HCT116 (cell line): ENCODE data around the gene MXRA7. TPM values are rescaled to one million over a fixed set of nuclear protein-coding genes. Genes with fewer than 3 reads are reported as not detected.

Source experiments
- ATAC-seq: fragments of 200-7000 bp; cut with Tn5 transposase; 2 replicates; pipeline ENCODE4 v1.9.1; 2020; ENCODE audit warnings: mild to moderate bottlenecking, moderate library complexity
- BruUV-seq: library from RNA; stranded (reverse); fragments of 400-500 nt; replicated peaks from 2 replicates; lab custom pipeline; 2021; lab: Mats Ljungman, UMichigan
- CTCF ChIA-PET: fragments of 300-600 bp; sonication (Branson Sonifier 250); formaldehyde crosslinking; loops from one replicate; lab custom pipeline; 2021; ENCODE audit warnings: antibody characterized with exemption; lab: Charles Lee
- POLR2A ChIA-PET: fragments of 300-600, 350-600 bp; sonication (Branson Sonifier 250); formaldehyde crosslinking; loops from one replicate; lab custom pipeline; 2021; ENCODE audit warnings: antibody characterized with exemption; lab: Charles Lee
- RAD21 ChIA-PET, 2 experiments: fragments of 300-600 bp; sonication (Branson Sonifier 250); formaldehyde crosslinking; loops; one replicate each; lab custom pipeline; 2023; ENCODE audit warnings: low total read pairs in 2 of 2; ENCODE audit not compliant: uncharacterized antibody in 2 of 2, unreplicated experiment in 2 of 2, low non-redundant PET in 1 of 2; lab: Charles Lee
- DNase-seq: peaks from one replicate; pipeline ENCODE4 v3.0.0-alpha.2; 2010; ENCODE audit warnings: low read depth, low spot score
- H2AFZ ChIP-seq: fragments of 200-600 bp; shearing (Covaris generic), sonication (generic); 2 replicates; pipeline ENCODE4 v1.6.1; 2017; ENCODE audit warnings: low read depth, mixed run types, mixed read lengths, antibody characterized with exemption, low read length; ENCODE audit not compliant: poor library complexity, severe bottlenecking
- H3K27ac ChIP-seq: 2 replicates; pipeline ENCODE4 v1.5.1; 2012; ENCODE audit warnings: low read depth, low read length
- H3K27me3 ChIP-seq: fragments of 200-600 bp; sonication (generic); 2 replicates; pipeline ENCODE4 v1.6.1; 2016; ENCODE audit warnings: mixed run types, low read length, mixed read lengths; ENCODE audit not compliant: insufficient read depth
- H3K36me3 ChIP-seq, 2 experiments: fragments of 200-500 bp in 1 of 2; fragments of 200-600 bp in 1 of 2; sonication (Bioruptor generic) in 1 of 2; sonication (generic) in 1 of 2; 2 replicates each; pipeline versions ENCODE4 v1.5.1 to v1.6.1; 2014 to 2016; ENCODE audit warnings: low read length in 2 of 2, inconsistent platforms in 1 of 2, mixed read lengths in 1 of 2, mixed run types in 1 of 2; ENCODE audit not compliant: insufficient read depth in 2 of 2, control insufficient read depth in 1 of 2
- H3K4me1 ChIP-seq, 2 experiments: fragments of 200-600 bp in 1 of 2; sonication (generic) in 1 of 2; 2 replicates each; pipeline versions ENCODE4 v1.5.1 to v1.6.1; 2012 to 2017; ENCODE audit warnings: low read length in 2 of 2, inconsistent platforms in 1 of 2, mild to moderate bottlenecking in 1 of 2, mixed read lengths in 1 of 2, mixed run types in 1 of 2, moderate library complexity in 1 of 2; ENCODE audit not compliant: insufficient read depth in 2 of 2, control insufficient read depth in 1 of 2
- H3K4me2 ChIP-seq: fragments of 200-600 bp; sonication (generic); 2 replicates; pipeline ENCODE4 v1.6.1; 2017; ENCODE audit warnings: mixed run types, low read length, mixed read lengths
- H3K4me3 ChIP-seq, 2 experiments: fragments of 200-600 bp in 1 of 2; sonication (generic) in 1 of 2; replicated peaks in 1 of 2; 2 replicates each; pipeline ENCODE4 v1.5.1; 2011 to 2016; ENCODE audit warnings: low read length in 2 of 2, control low read depth in 1 of 2, low read depth in 1 of 2, mild to moderate bottlenecking in 1 of 2, mixed read lengths in 1 of 2, mixed run types in 1 of 2
- H3K79me2 ChIP-seq: fragments of 200-600 bp; sonication (generic); 2 replicates; pipeline ENCODE4 v1.6.1; 2017; ENCODE audit warnings: mild to moderate bottlenecking, mixed run types, low read length, moderate library complexity, mixed read lengths; ENCODE audit not compliant: insufficient read depth
- H3K9ac ChIP-seq: fragments of 200-600 bp; sonication (generic); 2 replicates; pipeline ENCODE4 v1.6.1; 2016; ENCODE audit warnings: low read length, mixed read lengths
- H3K9me2 ChIP-seq: fragments of 200-600 bp; sonication (generic), shearing (Covaris generic); 2 replicates; pipeline ENCODE4 v1.6.1; 2017; ENCODE audit warnings: mixed run types, mild to moderate bottlenecking, moderate library complexity; ENCODE audit not compliant: insufficient read depth
- H3K9me3 ChIP-seq, 2 experiments: fragments of 200-500 bp in 1 of 2; fragments of 200-600 bp in 1 of 2; sonication (Bioruptor generic) in 1 of 2; sonication (generic) in 1 of 2; 2 replicates each; pipeline ENCODE4 v1.6.1; 2014 to 2017; ENCODE audit warnings: low read length in 2 of 2, mixed read lengths in 2 of 2, inconsistent platforms in 1 of 2, low read depth in 1 of 2, mild to moderate bottlenecking in 1 of 2, mixed run types in 1 of 2, moderate library complexity in 1 of 2; ENCODE audit not compliant: control insufficient read depth in 1 of 2, insufficient read depth in 1 of 2
- H4K20me1 ChIP-seq: fragments of 200-600 bp; sonication (generic), shearing (Covaris generic); 2 replicates; pipeline ENCODE4 v1.6.1; 2017; ENCODE audit warnings: mixed run types, mild to moderate bottlenecking, moderate library complexity; ENCODE audit not compliant: insufficient read depth
- CBX3 ChIP-seq: IDR thresholded peaks from 2 replicates; pipeline ENCODE4 v1.6.1; 2012; ENCODE audit warnings: low read depth
- CEBPB ChIP-seq: IDR thresholded peaks from 2 replicates; pipeline ENCODE4 v1.6.1; 2012; ENCODE audit warnings: low read depth
- EGR1 ChIP-seq: IDR thresholded peaks from 2 replicates; pipeline ENCODE4 v1.6.1; 2012; ENCODE audit warnings: low read depth
- JUND ChIP-seq: IDR thresholded peaks from 2 replicates; pipeline ENCODE4 v1.6.1; 2012
- POLR2A ChIP-seq: IDR thresholded peaks from 2 replicates; pipeline ENCODE4 v1.7.0; 2011; ENCODE audit warnings: borderline replicate concordance; ENCODE audit not compliant: insufficient read depth, insufficient read length; ENCODE audit errors: extremely low read depth
- ZFX ChIP-seq: fragments of 450-650 bp; IDR thresholded peaks from 2 replicates; pipeline ENCODE4 v1.6.1; 2017
- ZNF274 ChIP-seq: fragments of 200-500 bp; sonication (Bioruptor generic); IDR thresholded peaks from 2 replicates; pipeline ENCODE4 v1.6.1; 2014; ENCODE audit warnings: mild to moderate bottlenecking, low read depth, low read length, inconsistent platforms
- intact Hi-C: fragments of 100-400 bp; cut with micrococcal nuclease; formaldehyde crosslinking; loops from 2 replicates; pipeline ENCODE4 v1.10.0; 2022
- total RNA-seq: library from RNA; stranded (reverse); gene quantifications from one replicate; pipeline ENCODE4 v1.2.1, GENCODE V29; 2021; ENCODE audit not compliant: unreplicated experiment
- TF ChIP-seq, protein P1 (sequence below): IDR thresholded peaks from 2 replicates; pipeline ENCODE4 v1.6.1; 2012; ENCODE audit warnings: low read depth
- TF ChIP-seq, protein P2 (sequence below): IDR thresholded peaks from 2 replicates; pipeline ENCODE4 v1.6.1; 2012
- TF ChIP-seq, protein P3 (sequence below): IDR thresholded peaks from 2 replicates; pipeline ENCODE4 v1.6.1; 2011; ENCODE audit warnings: mild to moderate bottlenecking, low read length, moderate library complexity; ENCODE audit not compliant: insufficient replicate concordance; ENCODE audit errors: extremely low read depth
- TF ChIP-seq, protein P4 (sequence below), 3 experiments: fragments of 200-600 bp in 1 of 3; sonication (generic) in 1 of 3; IDR thresholded peaks in 2 of 3; conservative IDR thresholded peaks in 1 of 3; 2 replicates each; pipeline ENCODE4 v1.5.1; 2012 to 2017; ENCODE audit warnings: low read depth in 2 of 3, low read length in 2 of 3, antibody characterized with exemption in 1 of 3, borderline replicate concordance in 1 of 3, control low read depth in 1 of 3, mild to moderate bottlenecking in 1 of 3, mixed read lengths in 1 of 3, mixed run types in 1 of 3, moderate library complexity in 1 of 3; ENCODE audit not compliant: insufficient read depth in 1 of 3

MXRA7 gene
- total RNA-seq, 1 experiment from 2014 or later: 57.1 TPM

DNA sequence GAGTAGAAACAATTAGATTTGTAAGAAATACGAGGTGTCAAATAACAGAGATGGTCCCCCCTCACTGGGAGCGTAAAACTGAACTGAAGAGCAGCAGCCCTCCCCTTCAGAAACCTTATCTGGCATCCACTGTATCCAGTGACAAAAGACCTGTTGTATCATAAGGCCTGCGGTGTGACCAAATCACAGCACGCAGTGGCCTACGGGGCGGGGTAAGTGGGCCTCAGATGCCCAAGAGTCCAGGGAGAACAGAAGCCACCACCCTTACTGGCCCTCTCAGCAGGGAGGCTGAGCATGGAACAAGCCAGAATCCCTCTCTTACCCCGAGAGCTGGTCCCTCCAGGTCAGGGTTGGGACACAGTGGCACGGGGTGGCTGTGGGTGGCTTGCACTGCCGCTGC is 10.2 kb upstream of the MXRA7 start:
- Histone ChIP-seq H3K79me2 (peaks cover 66% of the 10 kb centered on the region), H4K20me1 (no peaks in the 10 kb centered on the region; the same call in 1 of the 2 replicates)
- no peak for DNase-seq

DNA sequence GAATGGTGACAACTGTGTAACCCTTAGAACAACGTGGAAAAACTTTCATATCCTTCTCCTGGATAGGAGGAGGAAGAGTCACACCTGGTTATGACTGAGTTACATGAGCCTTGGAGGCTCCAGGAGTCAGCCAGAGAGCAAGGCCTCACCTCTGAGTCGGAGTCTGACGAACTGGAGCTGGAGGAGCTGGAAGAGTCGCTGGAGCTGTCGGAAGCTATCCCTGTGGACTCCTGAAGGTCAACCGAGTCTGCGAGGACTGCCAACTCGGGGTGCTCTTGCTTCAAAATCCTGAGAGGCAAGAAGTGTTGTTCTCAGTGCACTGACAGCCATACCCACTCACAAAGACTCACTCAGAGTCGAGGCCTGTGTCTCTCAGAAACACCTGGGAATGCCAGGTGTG is 9.4 kb upstream of the MXRA7 start:
- no peak overlapping the region for H2AFZ ChIP-seq
- intact Hi-C loops: no loop called here
- DNase-seq: no peak
- H3K27me3 ChIP-seq: no peaks in the 10 kb centered on the region
- no peaks in the 10 kb centered on the region for H3K9me3 ChIP-seq
- no peaks in the 10 kb centered on the region for H3K9me2 ChIP-seq
- RAD21 ChIA-PET: no interaction called here
- H3K79me2 ChIP-seq: peaks cover 65% of the 10 kb centered on the region
- no peak for ATAC-seq
- POLR2A ChIA-PET: interaction anchor here (0.9 kb wide), 1 partner anchor 9 kb away, joined by 3 read pairs; the partner anchor contains the start of gene MXRA7
- BruUV-seq: no TSS peak
- CTCF ChIA-PET: no interaction called here
- H3K9ac ChIP-seq: no peak overlapping the region
- peaks cover 2% of the 10 kb centered on the region; the same call in 1 of the 2 replicates for H4K20me1 ChIP-seq
- no peak overlapping the region for H3K4me2 ChIP-seq
- H3K4me1 ChIP-seq: peaks cover 2 to 5% of the 10 kb centered on the region in 2 experiments
- no peak overlapping the region for H3K27ac ChIP-seq
- H3K36me3 ChIP-seq: peaks cover 77 to 88% of the 10 kb centered on the region in 2 experiments
- H3K4me3 ChIP-seq: no peak overlapping the region
- TF ChIP-seq, protein P1, sequence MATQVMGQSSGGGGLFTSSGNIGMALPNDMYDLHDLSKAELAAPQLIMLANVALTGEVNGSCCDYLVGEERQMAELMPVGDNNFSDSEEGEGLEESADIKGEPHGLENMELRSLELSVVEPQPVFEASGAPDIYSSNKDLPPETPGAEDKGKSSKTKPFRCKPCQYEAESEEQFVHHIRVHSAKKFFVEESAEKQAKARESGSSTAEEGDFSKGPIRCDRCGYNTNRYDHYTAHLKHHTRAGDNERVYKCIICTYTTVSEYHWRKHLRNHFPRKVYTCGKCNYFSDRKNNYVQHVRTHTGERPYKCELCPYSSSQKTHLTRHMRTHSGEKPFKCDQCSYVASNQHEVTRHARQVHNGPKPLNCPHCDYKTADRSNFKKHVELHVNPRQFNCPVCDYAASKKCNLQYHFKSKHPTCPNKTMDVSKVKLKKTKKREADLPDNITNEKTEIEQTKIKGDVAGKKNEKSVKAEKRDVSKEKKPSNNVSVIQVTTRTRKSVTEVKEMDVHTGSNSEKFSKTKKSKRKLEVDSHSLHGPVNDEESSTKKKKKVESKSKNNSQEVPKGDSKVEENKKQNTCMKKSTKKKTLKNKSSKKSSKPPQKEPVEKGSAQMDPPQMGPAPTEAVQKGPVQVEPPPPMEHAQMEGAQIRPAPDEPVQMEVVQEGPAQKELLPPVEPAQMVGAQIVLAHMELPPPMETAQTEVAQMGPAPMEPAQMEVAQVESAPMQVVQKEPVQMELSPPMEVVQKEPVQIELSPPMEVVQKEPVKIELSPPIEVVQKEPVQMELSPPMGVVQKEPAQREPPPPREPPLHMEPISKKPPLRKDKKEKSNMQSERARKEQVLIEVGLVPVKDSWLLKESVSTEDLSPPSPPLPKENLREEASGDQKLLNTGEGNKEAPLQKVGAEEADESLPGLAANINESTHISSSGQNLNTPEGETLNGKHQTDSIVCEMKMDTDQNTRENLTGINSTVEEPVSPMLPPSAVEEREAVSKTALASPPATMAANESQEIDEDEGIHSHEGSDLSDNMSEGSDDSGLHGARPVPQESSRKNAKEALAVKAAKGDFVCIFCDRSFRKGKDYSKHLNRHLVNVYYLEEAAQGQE: no peak
- TF ChIP-seq EGR1 (no peak), ZFX (no peak), POLR2A (no peak), CEBPB (no peak), CBX3 (no peak)
- TF ChIP-seq, protein P2, sequence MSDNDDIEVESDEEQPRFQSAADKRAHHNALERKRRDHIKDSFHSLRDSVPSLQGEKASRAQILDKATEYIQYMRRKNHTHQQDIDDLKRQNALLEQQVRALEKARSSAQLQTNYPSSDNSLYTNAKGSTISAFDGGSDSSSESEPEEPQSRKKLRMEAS: no peak
- TF ChIP-seq, protein P3, sequence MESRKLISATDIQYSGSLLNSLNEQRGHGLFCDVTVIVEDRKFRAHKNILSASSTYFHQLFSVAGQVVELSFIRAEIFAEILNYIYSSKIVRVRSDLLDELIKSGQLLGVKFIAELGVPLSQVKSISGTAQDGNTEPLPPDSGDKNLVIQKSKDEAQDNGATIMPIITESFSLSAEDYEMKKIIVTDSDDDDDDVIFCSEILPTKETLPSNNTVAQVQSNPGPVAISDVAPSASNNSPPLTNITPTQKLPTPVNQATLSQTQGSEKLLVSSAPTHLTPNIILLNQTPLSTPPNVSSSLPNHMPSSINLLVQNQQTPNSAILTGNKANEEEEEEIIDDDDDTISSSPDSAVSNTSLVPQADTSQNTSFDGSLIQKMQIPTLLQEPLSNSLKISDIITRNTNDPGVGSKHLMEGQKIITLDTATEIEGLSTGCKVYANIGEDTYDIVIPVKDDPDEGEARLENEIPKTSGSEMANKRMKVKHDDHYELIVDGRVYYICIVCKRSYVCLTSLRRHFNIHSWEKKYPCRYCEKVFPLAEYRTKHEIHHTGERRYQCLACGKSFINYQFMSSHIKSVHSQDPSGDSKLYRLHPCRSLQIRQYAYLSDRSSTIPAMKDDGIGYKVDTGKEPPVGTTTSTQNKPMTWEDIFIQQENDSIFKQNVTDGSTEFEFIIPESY: no peak

More for the DNA sequence above, 10.2 kb upstream of the MXRA7 start:
- TF ChIP-seq, protein P4, sequence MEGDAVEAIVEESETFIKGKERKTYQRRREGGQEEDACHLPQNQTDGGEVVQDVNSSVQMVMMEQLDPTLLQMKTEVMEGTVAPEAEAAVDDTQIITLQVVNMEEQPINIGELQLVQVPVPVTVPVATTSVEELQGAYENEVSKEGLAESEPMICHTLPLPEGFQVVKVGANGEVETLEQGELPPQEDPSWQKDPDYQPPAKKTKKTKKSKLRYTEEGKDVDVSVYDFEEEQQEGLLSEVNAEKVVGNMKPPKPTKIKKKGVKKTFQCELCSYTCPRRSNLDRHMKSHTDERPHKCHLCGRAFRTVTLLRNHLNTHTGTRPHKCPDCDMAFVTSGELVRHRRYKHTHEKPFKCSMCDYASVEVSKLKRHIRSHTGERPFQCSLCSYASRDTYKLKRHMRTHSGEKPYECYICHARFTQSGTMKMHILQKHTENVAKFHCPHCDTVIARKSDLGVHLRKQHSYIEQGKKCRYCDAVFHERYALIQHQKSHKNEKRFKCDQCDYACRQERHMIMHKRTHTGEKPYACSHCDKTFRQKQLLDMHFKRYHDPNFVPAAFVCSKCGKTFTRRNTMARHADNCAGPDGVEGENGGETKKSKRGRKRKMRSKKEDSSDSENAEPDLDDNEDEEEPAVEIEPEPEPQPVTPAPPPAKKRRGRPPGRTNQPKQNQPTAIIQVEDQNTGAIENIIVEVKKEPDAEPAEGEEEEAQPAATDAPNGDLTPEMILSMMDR (IDR thresholded peaks at IDR 0.05 in 2 of 3, conservative IDR thresholded peaks at IDR 0.05 in 1 of 3; ENCODE audit: borderline replicate concordance in 1 of 3, insufficient read depth in 1 of 3, low read depth in 2 of 3, low read length in 2 of 3): no peak
- TF ChIP-seq ZNF274: no peak
- no peak for TF ChIP-seq JUND
- TF ChIP-seq, protein P2: no peak
- intact Hi-C loops: no loop called here
- BruUV-seq: no TSS peak
- ChIA-PET RAD21 (no interaction called here), CTCF (no interaction called here), POLR2A (no interaction called here)
- H2AFZ ChIP-seq: no peak overlapping the region
- no peak overlapping the region for H3K4me2 ChIP-seq
- H3K27me3 ChIP-seq: no peaks in the 10 kb centered on the region
- no peak overlapping the region for H3K9ac ChIP-seq
- H3K9me3 ChIP-seq: no peaks in the 10 kb centered on the region
- no peaks in the 10 kb centered on the region for H3K9me2 ChIP-seq
- no peak overlapping the region for H3K27ac ChIP-seq
- peaks cover 6 to 10% of the 10 kb centered on the region in 2 experiments for H3K4me1 ChIP-seq
- ATAC-seq: no peak
- H3K36me3 ChIP-seq: peaks cover 72 to 83% of the 10 kb centered on the region in 2 experiments
- no peak overlapping the region for H3K4me3 ChIP-seq
